HepG2 (cell line): ENCODE measurements around the gene WDR18. TPM values are rescaled to one million over a fixed set of nuclear protein-coding genes. Genes with fewer than 3 reads are reported as not detected.

Experiments used
- ARID2 ChIP-seq: sonication (generic); formaldehyde crosslinking; IDR thresholded peaks from 2 replicates; pipeline ENCODE4 v1.8.1; 2022; ENCODE audit warnings: mild to moderate bottlenecking, missing genetic modification reagents, borderline replicate concordance
- JARID2 ChIP-seq: sonication (generic); formaldehyde crosslinking; IDR thresholded peaks from 2 replicates; pipeline ENCODE4 v1.8.1; 2023; ENCODE audit warnings: missing genetic modification reagents, inconsistent platforms; ENCODE audit not compliant: insufficient replicate concordance
- NCOR1 ChIP-seq: fragments of 200-600 bp; sonication (generic); IDR thresholded peaks from 2 replicates; pipeline ENCODE4 v1.7.0; 2017; ENCODE audit warnings: antibody characterized with exemption, low read length, borderline replicate concordance
- SIX1 ChIP-seq: sonication (generic); formaldehyde crosslinking; IDR thresholded peaks from 2 replicates; pipeline ENCODE4 v1.4.0; 2020; ENCODE audit warnings: missing genetic modification reagents, borderline replicate concordance
- THYN1 ChIP-seq: sonication (generic); formaldehyde crosslinking; IDR thresholded peaks from 2 replicates; pipeline ENCODE4 v1.8.1; 2023; ENCODE audit warnings: low read depth, mild to moderate bottlenecking, moderate library complexity, missing genetic modification reagents, borderline replicate concordance
- ZNF572 ChIP-seq: sonication (generic); formaldehyde crosslinking; IDR thresholded peaks from 2 replicates; pipeline ENCODE4 v1.5.1; 2020; ENCODE audit warnings: mild to moderate bottlenecking, missing genetic modification reagents
- ZNF639 ChIP-seq: conservative IDR thresholded peaks from 2 replicates; pipeline ENCODE4 v1.6.1; 2018; ENCODE audit warnings: missing genetic modification reagents
- ZNF749 ChIP-seq: sonication (generic); formaldehyde crosslinking; IDR thresholded peaks from 2 replicates; pipeline ENCODE4 v1.8.0; 2022; ENCODE audit warnings: mild to moderate bottlenecking, missing genetic modification reagents, moderate library complexity, borderline replicate concordance
- ZNF788 ChIP-seq: sonication (generic); formaldehyde crosslinking; IDR thresholded peaks from 2 replicates; pipeline ENCODE4 v1.5.0; 2020; ENCODE audit warnings: mild to moderate bottlenecking, missing genetic modification reagents, borderline replicate concordance
- polyA plus RNA-seq, 8 experiments: library from polyadenylated mRNA; depleted of rRNA in 3 of 8; stranded (reverse) in 7 of 8; unstranded in 1 of 8; fragments of >200 nt; fragmentation: Illumina TruSeq in 4 of 8; extraction: Trizol in 4 of 8; gene quantifications; 2 replicates each; pipeline versions ENCODE4 v1.2.1 to v1.2.3, GENCODE V29; 2011 to 2016; ENCODE audit warnings: low read depth in 4 of 8, missing spikeins in 1 of 8, mixed read lengths in 1 of 8; ENCODE audit not compliant: insufficient read depth in 1 of 8
- total RNA-seq, 5 experiments: library from RNA; depleted of rRNA; stranded (reverse); fragments of >200 nt; fragmentation: Illumina TruSeq; extraction: Trizol; gene quantifications; 2 replicates each; pipeline ENCODE4 v1.2.3, GENCODE V29; 2016; ENCODE audit warnings: low read depth in 1 of 5
- TF ChIP-seq, protein P1 (sequence below): sonication (generic); formaldehyde crosslinking; IDR thresholded peaks from 2 replicates; pipeline ENCODE4 v1.4.0; 2020; ENCODE audit warnings: missing genetic modification reagents
- TF ChIP-seq, protein P2 (sequence below): sonication (generic); formaldehyde crosslinking; IDR thresholded peaks from 2 replicates; pipeline ENCODE4 v1.5.0; 2020; ENCODE audit warnings: mild to moderate bottlenecking, missing genetic modification reagents, borderline replicate concordance
- TF ChIP-seq, protein P3 (sequence below): IDR thresholded peaks from 2 replicates; pipeline ENCODE4 v1.6.1; 2016; ENCODE audit warnings: missing biosample characterization, missing genetic modification reagents, low read depth
- TF ChIP-seq, protein P4 (sequence below): sonication (generic); formaldehyde crosslinking; IDR thresholded peaks from 2 replicates; pipeline ENCODE4 v1.5.1; 2020; ENCODE audit warnings: missing genetic modification reagents, mild to moderate bottlenecking, borderline replicate concordance

The WDR18 gene
- total and polyA plus RNA-seq, 2 of the 13 experiments (the other 11 are each of a cell fraction or from before 2014, with no cell fraction given), result 36.4 to 47.6 TPM

DNA sequence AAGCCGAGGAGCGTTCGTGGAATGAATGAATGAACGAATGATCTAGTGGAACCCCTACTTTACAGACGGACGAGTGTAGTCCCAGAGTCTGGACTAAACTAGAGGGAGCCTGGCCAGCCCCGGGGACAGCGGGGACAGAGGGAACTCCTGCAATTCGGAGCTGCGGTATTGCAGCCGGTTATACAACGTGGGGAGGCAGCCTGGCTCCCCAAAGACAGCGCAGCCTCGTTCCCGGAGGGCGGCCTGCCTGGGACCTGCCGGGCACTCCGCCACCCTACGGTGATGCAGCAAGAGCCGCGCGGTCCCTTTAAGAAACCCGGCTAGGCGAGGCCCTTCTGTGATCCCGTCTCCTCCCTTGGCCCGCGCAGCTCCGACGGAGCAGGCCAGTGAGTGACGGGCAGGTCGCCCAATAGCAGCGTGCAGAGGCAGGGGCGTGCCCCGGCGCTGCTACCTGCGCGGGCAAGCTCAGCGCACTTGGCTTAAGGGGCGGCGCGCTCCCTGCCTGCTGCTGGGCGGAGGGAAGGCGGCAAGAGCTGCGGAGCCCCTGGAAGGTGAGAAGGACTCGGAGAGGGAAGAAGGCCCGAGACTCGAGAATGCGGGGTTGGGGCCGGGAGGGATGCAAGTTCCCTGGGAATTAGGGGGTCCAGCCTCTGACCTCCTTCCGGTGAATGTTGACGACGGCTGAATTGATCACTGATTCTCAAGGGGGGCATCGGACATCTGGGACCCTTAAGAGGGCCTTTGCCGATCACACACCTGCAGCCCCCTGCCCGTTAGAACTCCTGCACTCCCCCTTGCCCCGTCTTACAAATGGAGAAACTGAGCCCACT, 55.7 kb downstream of the WDR18 start, which contains the start of gene ABCA7 (continued):
- TF ChIP-seq, protein P1, sequence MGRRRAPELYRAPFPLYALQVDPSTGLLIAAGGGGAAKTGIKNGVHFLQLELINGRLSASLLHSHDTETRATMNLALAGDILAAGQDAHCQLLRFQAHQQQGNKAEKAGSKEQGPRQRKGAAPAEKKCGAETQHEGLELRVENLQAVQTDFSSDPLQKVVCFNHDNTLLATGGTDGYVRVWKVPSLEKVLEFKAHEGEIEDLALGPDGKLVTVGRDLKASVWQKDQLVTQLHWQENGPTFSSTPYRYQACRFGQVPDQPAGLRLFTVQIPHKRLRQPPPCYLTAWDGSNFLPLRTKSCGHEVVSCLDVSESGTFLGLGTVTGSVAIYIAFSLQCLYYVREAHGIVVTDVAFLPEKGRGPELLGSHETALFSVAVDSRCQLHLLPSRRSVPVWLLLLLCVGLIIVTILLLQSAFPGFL (CRISPR knock-in tag), result no peak
- no peak for TF ChIP-seq ZNF572
- TF ChIP-seq, protein P2, sequence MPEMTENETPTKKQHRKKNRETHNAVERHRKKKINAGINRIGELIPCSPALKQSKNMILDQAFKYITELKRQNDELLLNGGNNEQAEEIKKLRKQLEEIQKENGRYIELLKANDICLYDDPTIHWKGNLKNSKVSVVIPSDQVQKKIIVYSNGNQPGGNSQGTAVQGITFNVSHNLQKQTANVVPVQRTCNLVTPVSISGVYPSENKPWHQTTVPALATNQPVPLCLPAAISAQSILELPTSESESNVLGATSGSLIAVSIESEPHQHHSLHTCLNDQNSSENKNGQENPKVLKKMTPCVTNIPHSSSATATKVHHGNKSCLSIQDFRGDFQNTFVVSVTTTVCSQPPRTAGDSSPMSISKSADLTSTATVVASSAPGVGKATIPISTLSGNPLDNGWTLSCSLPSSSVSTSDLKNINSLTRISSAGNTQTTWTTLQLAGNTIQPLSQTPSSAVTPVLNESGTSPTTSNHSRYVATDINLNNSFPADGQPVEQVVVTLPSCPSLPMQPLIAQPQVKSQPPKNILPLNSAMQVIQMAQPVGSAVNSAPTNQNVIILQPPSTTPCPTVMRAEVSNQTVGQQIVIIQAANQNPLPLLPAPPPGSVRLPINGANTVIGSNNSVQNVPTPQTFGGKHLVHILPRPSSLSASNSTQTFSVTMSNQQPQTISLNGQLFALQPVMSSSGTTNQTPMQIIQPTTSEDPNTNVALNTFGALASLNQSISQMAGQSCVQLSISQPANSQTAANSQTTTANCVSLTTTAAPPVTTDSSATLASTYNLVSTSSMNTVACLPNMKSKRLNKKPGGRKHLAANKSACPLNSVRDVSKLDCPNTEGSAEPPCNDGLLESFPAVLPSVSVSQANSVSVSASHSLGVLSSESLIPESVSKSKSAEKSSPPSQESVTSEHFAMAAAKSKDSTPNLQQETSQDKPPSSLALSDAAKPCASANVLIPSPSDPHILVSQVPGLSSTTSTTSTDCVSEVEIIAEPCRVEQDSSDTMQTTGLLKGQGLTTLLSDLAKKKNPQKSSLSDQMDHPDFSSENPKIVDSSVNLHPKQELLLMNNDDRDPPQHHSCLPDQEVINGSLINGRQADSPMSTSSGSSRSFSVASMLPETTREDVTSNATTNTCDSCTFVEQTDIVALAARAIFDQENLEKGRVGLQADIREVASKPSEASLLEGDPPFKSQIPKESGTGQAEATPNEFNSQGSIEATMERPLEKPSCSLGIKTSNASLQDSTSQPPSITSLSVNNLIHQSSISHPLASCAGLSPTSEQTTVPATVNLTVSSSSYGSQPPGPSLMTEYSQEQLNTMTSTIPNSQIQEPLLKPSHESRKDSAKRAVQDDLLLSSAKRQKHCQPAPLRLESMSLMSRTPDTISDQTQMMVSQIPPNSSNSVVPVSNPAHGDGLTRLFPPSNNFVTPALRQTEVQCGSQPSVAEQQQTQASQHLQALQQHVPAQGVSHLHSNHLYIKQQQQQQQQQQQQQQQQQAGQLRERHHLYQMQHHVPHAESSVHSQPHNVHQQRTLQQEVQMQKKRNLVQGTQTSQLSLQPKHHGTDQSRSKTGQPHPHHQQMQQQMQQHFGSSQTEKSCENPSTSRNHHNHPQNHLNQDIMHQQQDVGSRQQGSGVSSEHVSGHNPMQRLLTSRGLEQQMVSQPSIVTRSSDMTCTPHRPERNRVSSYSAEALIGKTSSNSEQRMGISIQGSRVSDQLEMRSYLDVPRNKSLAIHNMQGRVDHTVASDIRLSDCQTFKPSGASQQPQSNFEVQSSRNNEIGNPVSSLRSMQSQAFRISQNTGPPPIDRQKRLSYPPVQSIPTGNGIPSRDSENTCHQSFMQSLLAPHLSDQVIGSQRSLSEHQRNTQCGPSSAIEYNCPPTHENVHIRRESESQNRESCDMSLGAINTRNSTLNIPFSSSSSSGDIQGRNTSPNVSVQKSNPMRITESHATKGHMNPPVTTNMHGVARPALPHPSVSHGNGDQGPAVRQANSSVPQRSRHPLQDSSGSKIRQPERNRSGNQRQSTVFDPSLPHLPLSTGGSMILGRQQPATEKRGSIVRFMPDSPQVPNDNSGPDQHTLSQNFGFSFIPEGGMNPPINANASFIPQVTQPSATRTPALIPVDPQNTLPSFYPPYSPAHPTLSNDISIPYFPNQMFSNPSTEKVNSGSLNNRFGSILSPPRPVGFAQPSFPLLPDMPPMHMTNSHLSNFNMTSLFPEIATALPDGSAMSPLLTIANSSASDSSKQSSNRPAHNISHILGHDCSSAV, result no peak
- TF ChIP-seq SIX1 (CRISPR knock-in tag), result no peak
- TF ChIP-seq THYN1 (CRISPR knock-in tag), result no peak
- TF ChIP-seq ZNF639, result no peak
- TF ChIP-seq NCOR1, result no peak
- TF ChIP-seq, protein P3, sequence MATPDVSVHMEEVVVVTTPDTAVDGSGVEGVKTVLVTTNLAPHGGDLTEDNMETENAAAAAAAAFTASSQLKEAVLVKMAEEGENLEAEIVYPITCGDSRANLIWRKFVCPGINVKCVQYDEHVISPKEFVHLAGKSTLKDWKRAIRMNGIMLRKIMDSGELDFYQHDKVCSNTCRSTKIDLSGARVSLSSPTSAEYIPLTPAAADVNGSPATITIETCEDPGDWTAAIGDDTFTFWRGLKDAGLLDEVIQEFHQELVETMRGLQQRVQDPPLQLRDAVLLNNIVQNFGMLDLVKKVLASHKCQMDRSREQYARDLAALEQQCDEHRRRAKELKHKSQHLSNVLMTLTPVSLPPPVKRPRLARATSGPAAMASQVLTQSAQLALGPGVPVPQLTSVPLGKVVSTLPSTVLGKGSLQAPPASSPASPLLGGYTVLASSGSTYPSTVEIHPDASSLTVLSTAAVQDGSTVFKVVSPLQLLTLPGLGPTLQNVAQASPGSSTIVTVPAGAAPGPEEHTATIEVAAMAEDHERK (CRISPR knock-in tag), result no peak
- no peak for TF ChIP-seq ARID2 (CRISPR knock-in tag)
- TF ChIP-seq ZNF749 (CRISPR knock-in tag), result no peak
- TF ChIP-seq ZNF788 (CRISPR knock-in tag), result peak; percentile 31; the same call in 1 of the 2 replicates
- TF ChIP-seq, protein P4, sequence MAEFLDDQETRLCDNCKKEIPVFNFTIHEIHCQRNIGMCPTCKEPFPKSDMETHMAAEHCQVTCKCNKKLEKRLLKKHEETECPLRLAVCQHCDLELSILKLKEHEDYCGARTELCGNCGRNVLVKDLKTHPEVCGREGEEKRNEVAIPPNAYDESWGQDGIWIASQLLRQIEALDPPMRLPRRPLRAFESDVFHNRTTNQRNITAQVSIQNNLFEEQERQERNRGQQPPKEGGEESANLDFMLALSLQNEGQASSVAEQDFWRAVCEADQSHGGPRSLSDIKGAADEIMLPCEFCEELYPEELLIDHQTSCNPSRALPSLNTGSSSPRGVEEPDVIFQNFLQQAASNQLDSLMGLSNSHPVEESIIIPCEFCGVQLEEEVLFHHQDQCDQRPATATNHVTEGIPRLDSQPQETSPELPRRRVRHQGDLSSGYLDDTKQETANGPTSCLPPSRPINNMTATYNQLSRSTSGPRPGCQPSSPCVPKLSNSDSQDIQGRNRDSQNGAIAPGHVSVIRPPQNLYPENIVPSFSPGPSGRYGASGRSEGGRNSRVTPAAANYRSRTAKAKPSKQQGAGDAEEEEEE (CRISPR knock-in tag), result no peak
- peak; percentile 30 for TF ChIP-seq JARID2
